Measurements from ENCODE around the gene WDR88.
"Not testable (repeated sequence)": the region's sequence is repeated elsewhere in the genome, so short reads cannot be mapped to it uniquely, and the experiment has no call there.

The WDR88 gene

GRCh38 chr19:33139165-33139564 lies 7.3 kb downstream of the WDR88 start:
- DNase-seq (ENCODE audit: low read depth): no peak
- TF ChIP-seq, protein P1, sequence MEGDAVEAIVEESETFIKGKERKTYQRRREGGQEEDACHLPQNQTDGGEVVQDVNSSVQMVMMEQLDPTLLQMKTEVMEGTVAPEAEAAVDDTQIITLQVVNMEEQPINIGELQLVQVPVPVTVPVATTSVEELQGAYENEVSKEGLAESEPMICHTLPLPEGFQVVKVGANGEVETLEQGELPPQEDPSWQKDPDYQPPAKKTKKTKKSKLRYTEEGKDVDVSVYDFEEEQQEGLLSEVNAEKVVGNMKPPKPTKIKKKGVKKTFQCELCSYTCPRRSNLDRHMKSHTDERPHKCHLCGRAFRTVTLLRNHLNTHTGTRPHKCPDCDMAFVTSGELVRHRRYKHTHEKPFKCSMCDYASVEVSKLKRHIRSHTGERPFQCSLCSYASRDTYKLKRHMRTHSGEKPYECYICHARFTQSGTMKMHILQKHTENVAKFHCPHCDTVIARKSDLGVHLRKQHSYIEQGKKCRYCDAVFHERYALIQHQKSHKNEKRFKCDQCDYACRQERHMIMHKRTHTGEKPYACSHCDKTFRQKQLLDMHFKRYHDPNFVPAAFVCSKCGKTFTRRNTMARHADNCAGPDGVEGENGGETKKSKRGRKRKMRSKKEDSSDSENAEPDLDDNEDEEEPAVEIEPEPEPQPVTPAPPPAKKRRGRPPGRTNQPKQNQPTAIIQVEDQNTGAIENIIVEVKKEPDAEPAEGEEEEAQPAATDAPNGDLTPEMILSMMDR (IDR thresholded peaks at IDR 0.05; ENCODE audit: low read depth, low read length, missing control alignments): no peak
- H3K4me3 ChIP-seq (ENCODE audit: low read depth, low read length): no peak overlapping the region

DNA sequence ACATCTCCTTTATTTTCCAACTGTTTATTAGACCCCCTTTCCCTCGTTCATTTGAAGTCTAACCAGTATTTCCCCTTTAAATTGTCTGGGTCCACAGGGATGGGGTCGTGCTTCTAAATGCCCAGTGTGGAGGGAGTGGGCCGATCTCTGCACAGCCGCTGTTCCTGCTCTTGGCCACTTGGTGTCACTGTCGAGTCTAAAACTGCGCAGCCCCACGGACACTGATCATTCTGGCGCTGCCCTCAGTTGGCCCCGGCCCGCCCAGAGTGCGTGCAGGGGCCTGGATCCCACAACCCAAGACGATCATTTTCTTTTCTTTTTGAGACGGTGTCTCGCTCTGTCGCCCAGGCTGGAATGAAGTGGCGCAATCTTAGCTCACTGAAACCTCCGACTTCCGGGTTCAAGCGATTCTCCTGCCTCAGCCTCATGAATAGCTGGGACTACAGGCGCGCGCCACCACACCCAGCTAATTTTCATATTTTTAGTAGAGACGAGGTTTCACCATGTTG lies 12.0 kb downstream of the WDR88 start:
- TF ChIP-seq, protein P1 (IDR thresholded peaks at IDR 0.05; ENCODE audit: low read depth, low read length, missing control alignments): peak; percentile 97
- H3K4me3 ChIP-seq (ENCODE audit: low read depth, low read length): no peak overlapping the region; the same call in 1 of the 2 replicates
- no peak for DNase-seq (ENCODE audit: low read depth)

DNA sequence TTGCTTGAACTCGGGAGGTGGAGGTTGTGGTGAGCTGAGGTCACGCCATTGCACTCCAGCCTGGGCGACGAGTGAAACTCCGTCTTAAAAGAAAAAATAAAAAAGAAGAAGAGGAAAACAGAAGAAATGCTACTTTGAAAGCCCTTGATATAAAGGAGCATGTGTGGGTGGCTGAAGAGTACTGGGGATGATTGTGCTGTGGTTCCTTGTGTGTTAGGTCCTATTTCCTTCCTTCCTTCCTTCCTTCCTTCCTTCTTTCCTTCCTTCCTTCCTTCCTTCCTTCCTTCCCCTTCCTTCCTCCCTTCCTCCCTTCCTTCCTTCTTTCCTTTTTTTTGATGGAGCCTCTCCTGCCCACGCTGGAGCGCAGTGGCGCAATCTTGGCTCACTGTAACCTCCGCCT lies 14.3 kb downstream of the WDR88 start:
- no peak overlapping the region for H3K4me3 ChIP-seq (ENCODE audit: low read depth, low read length)
- TF ChIP-seq, protein P1 (IDR thresholded peaks at IDR 0.05; ENCODE audit: low read depth, low read length, missing control alignments): no peak
- no peak for DNase-seq (ENCODE audit: low read depth)

- DNase-seq (ENCODE audit: low read depth): no peak
- no peak overlapping the region for H3K4me3 ChIP-seq (ENCODE audit: low read depth, low read length)
- TF ChIP-seq, protein P1 (IDR thresholded peaks at IDR 0.05; ENCODE audit: low read depth, low read length, missing control alignments): no peak
These were observed 15.6 kb downstream of the WDR88 start for GRCh38 chr19:33147538-33147937.

DNA sequence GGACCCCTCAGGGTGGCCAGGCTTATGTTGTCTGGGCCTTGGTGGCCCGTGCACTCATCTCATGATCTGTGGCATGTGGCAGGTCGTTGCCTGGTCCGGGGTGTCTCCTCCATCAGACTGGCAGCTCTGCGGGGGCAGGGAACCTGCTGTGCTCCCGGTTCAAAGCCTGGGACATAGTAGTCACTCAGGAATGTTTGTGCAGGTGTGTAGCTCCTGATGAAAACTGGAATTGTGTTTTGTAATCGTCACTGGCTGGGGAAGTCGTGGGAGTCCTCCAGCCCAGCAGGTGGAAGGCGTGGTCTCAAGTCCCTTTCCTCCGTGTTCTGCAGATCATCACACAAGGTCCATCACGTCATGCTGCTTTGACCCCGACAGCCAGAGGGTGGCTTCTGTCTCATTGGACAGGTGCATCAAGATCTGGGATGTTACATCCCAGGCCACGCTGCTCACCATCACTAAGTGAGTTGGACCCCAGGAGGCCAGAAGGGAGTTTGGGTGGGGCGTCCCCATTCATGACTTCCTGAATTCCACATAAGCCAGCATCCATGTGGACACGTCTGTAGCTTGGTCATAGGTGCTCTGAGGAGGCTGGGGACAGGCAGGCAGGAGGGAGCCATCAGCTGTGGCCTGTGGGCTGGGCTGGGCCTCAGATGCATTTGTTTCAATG lies 19.1 kb downstream of the WDR88 start:
- no peak for DNase-seq (ENCODE audit: low read depth)
- TF ChIP-seq, protein P1 (IDR thresholded peaks at IDR 0.05; ENCODE audit: low read depth, low read length, missing control alignments): no peak
- no peak overlapping the region for H3K4me3 ChIP-seq (ENCODE audit: low read depth, low read length)

DNA sequence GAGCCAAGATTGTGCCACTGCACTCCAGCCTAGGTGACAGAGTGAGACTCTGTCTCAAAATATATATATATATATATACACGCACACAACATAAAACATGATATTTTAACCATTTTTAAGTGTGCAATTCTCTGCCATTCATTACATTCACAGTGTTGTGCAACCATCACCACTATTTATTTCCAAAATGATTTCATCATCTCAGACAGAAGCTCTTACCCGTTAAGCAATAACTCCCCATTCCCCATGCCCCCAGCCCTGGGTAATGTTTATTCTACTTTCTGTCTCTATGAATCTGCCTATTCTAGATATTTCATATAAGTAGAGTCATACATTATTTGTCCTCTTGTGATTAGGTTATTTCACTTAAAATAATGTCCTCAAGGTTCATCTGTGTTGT lies 20.3 kb downstream of the WDR88 start:
- DNase-seq (ENCODE audit: low read depth): no peak
- TF ChIP-seq, protein P1 (IDR thresholded peaks at IDR 0.05; ENCODE audit: low read depth, low read length, missing control alignments): no peak
- H3K4me3 ChIP-seq (ENCODE audit: low read depth, low read length): no peak overlapping the region

- not testable (repeated sequence) for DNase-seq (ENCODE audit: low read depth); H3K4me3 ChIP-seq (ENCODE audit: low read depth, low read length)
These were observed 20.7 kb downstream of the WDR88 start for GRCh38 chr19:33152625-33153024.

DNA sequence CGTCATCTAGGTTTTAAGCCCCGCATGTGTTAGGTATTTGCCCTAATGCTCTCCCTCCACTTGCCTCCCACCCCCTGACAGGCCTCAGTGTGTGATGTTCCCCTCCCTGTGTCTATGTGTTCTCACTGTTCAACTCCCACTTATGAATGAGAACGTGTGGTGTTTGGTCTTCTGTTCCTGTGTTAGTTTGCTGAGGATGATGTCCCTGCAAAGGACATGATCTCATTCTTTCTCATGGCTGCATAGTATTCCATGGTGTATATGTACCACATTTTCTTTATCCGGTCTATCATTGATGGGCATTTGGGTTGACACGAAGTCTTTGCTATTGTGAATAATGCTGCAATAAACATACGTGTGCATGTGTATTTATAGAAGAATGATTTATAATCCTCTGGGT lies 22.4 kb downstream of the WDR88 start:
- H3K4me3 ChIP-seq (ENCODE audit: low read depth, low read length); DNase-seq (ENCODE audit: low read depth): not testable (repeated sequence)

Data from GM12864 (cell line).